Measurements from ENCODE around the gene MOB3B. TPM values are rescaled to one million over a fixed set of nuclear protein-coding genes. Genes with fewer than 3 reads are reported as not detected.

MOB3B gene
- total RNA-seq, 2 experiments from 2014 or later: 0.40 to 0.44 TPM

- POLR2A ChIA-PET: no interaction called here
- CTCF ChIA-PET: interaction anchor here (0.7 to 1.0 kb wide), 2 partner anchors 215 to 279 kb away, joined by 3 read pairs; no protein-coding TSS in a partner anchor
Measured at GRCh38 chr9:27548055-27548741, 18.6 kb upstream of the MOB3B start.

- CTCF ChIA-PET: interaction anchor here (0.9 kb wide), 1 partner anchor 16 kb away, joined by 3 read pairs; the partner anchor contains the start of gene MOB3B
- POLR2A ChIA-PET: no interaction called here
Measured at GRCh38 chr9:27545471-27545870, 15.9 kb upstream of the MOB3B start.

- CTCF ChIA-PET: interaction anchor here (1.4 kb wide), 1 partner anchor 209 kb away, joined by 3 read pairs; no protein-coding TSS in a partner anchor
- POLR2A ChIA-PET: no interaction called here
Measured at GRCh38 chr9:27542508-27542907, 12.9 kb upstream of the MOB3B start.

GRCh38 chr9:27541740-27542139, 12.1 kb upstream of the MOB3B start:
- ChIA-PET CTCF (interaction anchor here (1.2 kb wide), 1 partner anchor 10 kb away, joined by 3 read pairs; no protein-coding TSS in a partner anchor), POLR2A (no interaction called here)

- POLR2A ChIA-PET: no interaction called here
Measured at GRCh38 chr9:27540502-27540901, 10.9 kb upstream of the MOB3B start.

GRCh38 chr9:27539479-27540441, 10.1 kb upstream of the MOB3B start:
- ChIA-PET CTCF (no interaction called here), POLR2A (no interaction called here)

More at GRCh38 chr9:27540502-27540901, 10.9 kb upstream of the MOB3B start:
- CTCF ChIA-PET: no interaction called here

GRCh38 chr9:27538647-27539046, 9.0 kb upstream of the MOB3B start:
- POLR2A ChIA-PET: no interaction called here
- CTCF ChIA-PET: no interaction called here

GRCh38 chr9:27537756-27538155, 8.1 kb upstream of the MOB3B start:
- POLR2A ChIA-PET: no interaction called here
- CTCF ChIA-PET: no interaction called here

GRCh38 chr9:27537027-27537435, 7.4 kb upstream of the MOB3B start:
- POLR2A ChIA-PET: no interaction called here
- CTCF ChIA-PET: no interaction called here

GRCh38 chr9:27536168-27536567, 6.6 kb upstream of the MOB3B start:
- ChIA-PET CTCF (no interaction called here), POLR2A (no interaction called here)

GRCh38 chr9:27535701-27536118, 6.1 kb upstream of the MOB3B start:
- POLR2A ChIA-PET: no interaction called here
- CTCF ChIA-PET: interaction anchor here (0.9 kb wide), 1 partner anchor 79 kb away, joined by 3 read pairs; no protein-coding TSS in a partner anchor

GRCh38 chr9:27534658-27535209, 5.1 kb upstream of the MOB3B start:
- CTCF ChIA-PET: interaction anchor here (0.9 kb wide), 1 partner anchor 78 kb away, joined by 3 read pairs; no protein-coding TSS in a partner anchor
- POLR2A ChIA-PET: no interaction called here

GRCh38 chr9:27534131-27534530, 4.5 kb upstream of the MOB3B start:
- ChIA-PET POLR2A (no interaction called here), CTCF (no interaction called here)

- POLR2A ChIA-PET: no interaction called here
- CTCF ChIA-PET: interaction anchor here (0.7 kb wide), 1 partner anchor 200 kb away, joined by 3 read pairs; no protein-coding TSS in a partner anchor
Measured at GRCh38 chr9:27533311-27533710, 3.7 kb upstream of the MOB3B start.

- POLR2A ChIA-PET: no interaction called here
- CTCF ChIA-PET: no interaction called here
Measured at GRCh38 chr9:27532046-27532445, 2.4 kb upstream of the MOB3B start.

GRCh38 chr9:27530915-27531755, 1.5 kb upstream of the MOB3B start:
- POLR2A ChIA-PET: no interaction called here
- CTCF ChIA-PET: interaction anchor here (1.0 to 2.4 kb wide), 7 partner anchors 11 to 201 kb away, joined by 3 to 23 read pairs (median 6); partner anchors contain the start of gene C9orf72

GRCh38 chr9:27528886-27529315, 713 bp downstream of the MOB3B start:
- POLR2A ChIA-PET: no interaction called here
- CTCF ChIA-PET: interaction anchor here (2.0 to 2.4 kb wide), 2 partner anchors 13 to 196 kb away, joined by 6 to 23 read pairs; no protein-coding TSS in a partner anchor

GRCh38 chr9:27528076-27528885, 1.3 kb downstream of the MOB3B start:
- ChIA-PET POLR2A (no interaction called here), CTCF (interaction anchor here (2.4 kb wide), 1 partner anchor 196 kb away, joined by 23 read pairs; no protein-coding TSS in a partner anchor)
